NCI-H524 treated with DMSO at 0.1 percent for 48 hours (cell line): ENCODE results near the gene NEMP1.
"Not testable (repeated sequence)": the region's sequence is repeated elsewhere in the genome, so short reads cannot be mapped to it uniquely, and the experiment has no call there.

ENCODE experiments used
- DNase-seq: peaks from one replicate; lab custom pipeline; 2025; lab: John Stamatoyannopoulos, UW

The NEMP1 gene

GRCh38 chr12:57078519-57079404 is at the start of gene NEMP1:
TSS of gene NEMP1 (minus strand) at chr12:57078791. CDS start at chr12:57078745, 46 bp downstream.
- peak; percentile 99 for DNase-seq

- no peak for DNase-seq
These were observed 49.3 kb upstream of the NEMP1 start, which contains the start of gene LRP1 for GRCh38 chr12:57127726-57128518. TSS of gene LRP1 (plus strand) at chr12:57128483. CDS start at chr12:57128965, 482 bp downstream.

- peak; percentile 4 for DNase-seq
These were observed 48.6 kb upstream of the NEMP1 start for GRCh38 chr12:57127101-57127725.

GRCh38 chr12:57126561-57126960 is 48.0 kb upstream of the NEMP1 start:
- DNase-seq = peak; percentile 68

GRCh38 chr12:57126061-57126460 is 47.5 kb upstream of the NEMP1 start:
- DNase-seq = no peak

- DNase-seq = peak; percentile 24
These were observed 45.8 kb upstream of the NEMP1 start for GRCh38 chr12:57124261-57124877.

GRCh38 chr12:57123813-57124212 is 45.2 kb upstream of the NEMP1 start:
- no peak for DNase-seq

GRCh38 chr12:57120718-57121117 is 42.1 kb upstream of the NEMP1 start:
- DNase-seq = not testable (repeated sequence)

- no peak for DNase-seq
These were observed 40.9 kb upstream of the NEMP1 start for GRCh38 chr12:57119294-57120085.

- no peak for DNase-seq
These were observed 40.2 kb upstream of the NEMP1 start for GRCh38 chr12:57118711-57119271.

GRCh38 chr12:57116580-57117281 is 38.1 kb upstream of the NEMP1 start:
- DNase-seq = no peak

GRCh38 chr12:57112492-57113294 is 34.1 kb upstream of the NEMP1 start:
- no peak for DNase-seq

GRCh38 chr12:57111031-57111734 is 32.6 kb upstream of the NEMP1 start, which contains the start of gene STAT6:
TSS of gene STAT6 (minus strand) at chr12:57111362. CDS start at chr12:57108278, 3,084 bp downstream.
- no peak for DNase-seq

- no peak for DNase-seq
These were observed 31.8 kb upstream of the NEMP1 start for GRCh38 chr12:57110104-57111030.

GRCh38 chr12:57109207-57110103 is 30.9 kb upstream of the NEMP1 start:
- no peak for DNase-seq

- DNase-seq = no peak
These were observed 29.0 kb upstream of the NEMP1 start for GRCh38 chr12:57107456-57108155.
